Measurements from ENCODE around the gene SORL1-AS1.
"Not testable (repeated sequence)": the region's sequence is repeated elsewhere in the genome, so short reads cannot be mapped to it uniquely, and the experiment has no call there.

SORL1-AS1 gene

GRCh38 chr11:121452609-121453150, at the start of gene SORL1-AS1:
TSS of gene SORL1-AS1 (minus strand) at chr11:121452967.
- intact Hi-C loops (cut with DNase I), result loop anchor here (5.0 kb wide), 3 partner anchors 90 to 140 kb away; no protein-coding TSS in a partner anchor

GRCh38 chr11:121500717-121501116, 48.0 kb upstream of the SORL1-AS1 start:
- intact Hi-C loops (cut with DNase I), result no loop called here
- no peak for DNase-seq (ENCODE audit: low spot score)

More at GRCh38 chr11:121452609-121453150, at the start of gene SORL1-AS1:
- no peak for DNase-seq (ENCODE audit: low spot score)

GRCh38 chr11:121500275-121500674, 47.5 kb upstream of the SORL1-AS1 start:
- intact Hi-C loops (cut with DNase I), result no loop called here
- DNase-seq (ENCODE audit: low spot score), result no peak

GRCh38 chr11:121499405-121499804, 46.6 kb upstream of the SORL1-AS1 start:
- intact Hi-C loops (cut with DNase I), result no loop called here

GRCh38 chr11:121497176-121497998, 44.6 kb upstream of the SORL1-AS1 start:
- DNase-seq (ENCODE audit: low spot score), result no peak
- intact Hi-C loops (cut with DNase I), result no loop called here

More at GRCh38 chr11:121499405-121499804, 46.6 kb upstream of the SORL1-AS1 start:
- no peak for DNase-seq (ENCODE audit: low spot score)

- no peak for DNase-seq (ENCODE audit: low spot score)
- intact Hi-C loops (cut with DNase I), result no loop called here
These were observed 41.8 kb upstream of the SORL1-AS1 start for GRCh38 chr11:121494355-121495099.

GRCh38 chr11:121489823-121490222, 37.1 kb upstream of the SORL1-AS1 start:
- intact Hi-C loops (cut with DNase I), result no loop called here
- no peak for DNase-seq (ENCODE audit: low spot score)

- no peak for DNase-seq (ENCODE audit: low spot score)
- intact Hi-C loops (cut with DNase I), result no loop called here
These were observed 35.9 kb upstream of the SORL1-AS1 start for GRCh38 chr11:121488641-121489040.

GRCh38 chr11:121488170-121488569, 35.4 kb upstream of the SORL1-AS1 start:
- DNase-seq (ENCODE audit: low spot score), result no peak
- intact Hi-C loops (cut with DNase I), result no loop called here

- no peak for DNase-seq (ENCODE audit: low spot score)
- intact Hi-C loops (cut with DNase I), result no loop called here
These were observed 34.4 kb upstream of the SORL1-AS1 start for GRCh38 chr11:121487191-121487590.

GRCh38 chr11:121486054-121486453, 33.3 kb upstream of the SORL1-AS1 start:
- intact Hi-C loops (cut with DNase I), result no loop called here
- no peak for DNase-seq (ENCODE audit: low spot score)

- intact Hi-C loops (cut with DNase I), result no loop called here
- no peak for DNase-seq (ENCODE audit: low spot score)
These were observed 32.4 kb upstream of the SORL1-AS1 start for GRCh38 chr11:121485216-121485615.

- no peak for DNase-seq (ENCODE audit: low spot score)
- intact Hi-C loops (cut with DNase I), result no loop called here
These were observed 31.2 kb upstream of the SORL1-AS1 start for GRCh38 chr11:121483805-121484480.

- DNase-seq (ENCODE audit: low spot score), result no peak
- intact Hi-C loops (cut with DNase I), result no loop called here
These were observed 29.7 kb upstream of the SORL1-AS1 start for GRCh38 chr11:121482231-121483129.

GRCh38 chr11:121481484-121482230, 28.9 kb upstream of the SORL1-AS1 start:
- intact Hi-C loops (cut with DNase I); DNase-seq (ENCODE audit: low spot score): not testable (repeated sequence)

- no peak for DNase-seq (ENCODE audit: low spot score)
- intact Hi-C loops (cut with DNase I), result no loop called here
These were observed 27.0 kb upstream of the SORL1-AS1 start for GRCh38 chr11:121479698-121480238.

GRCh38 chr11:121478895-121479697, 26.3 kb upstream of the SORL1-AS1 start:
- DNase-seq (ENCODE audit: low spot score), result no peak
- intact Hi-C loops (cut with DNase I), result no loop called here

All from cardiac septum (tissue), 1 donor.